NCI-H345 treated with DMSO at 0.1 percent for 48 hours (cell line): ENCODE measurements around the gene POTEF.
"Not testable (repeated sequence)": the region's sequence is repeated elsewhere in the genome, so short reads cannot be mapped to it uniquely, and the experiment has no call there.

Experiments
- DNase-seq: peaks from one replicate; lab custom pipeline; 2025; ENCODE audit not compliant: unreplicated experiment; lab: John Stamatoyannopoulos, UW

POTEF gene

GRCh38 chr2:130128464-130128863 lies 558 bp downstream of the POTEF start:
- DNase-seq = not testable (repeated sequence)

DNA sequence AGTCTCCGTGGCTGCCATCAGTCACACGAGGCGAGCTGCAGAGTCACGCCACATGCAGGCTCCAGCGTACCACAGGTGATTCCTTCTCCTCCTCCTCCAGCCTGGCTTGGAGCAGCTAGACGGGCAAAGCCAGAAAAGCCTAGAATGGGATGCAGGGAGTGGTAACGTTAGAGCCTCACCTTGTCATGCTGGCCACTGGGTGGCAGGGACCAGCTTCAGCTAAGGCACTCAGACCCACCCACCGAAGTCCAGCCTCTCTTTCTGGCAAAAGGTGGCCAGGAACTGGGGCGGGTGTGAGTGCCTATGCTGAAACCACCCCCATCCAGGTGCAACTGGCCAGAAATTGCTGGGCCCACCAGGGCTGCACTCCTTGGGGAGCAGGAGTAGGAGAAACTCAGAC lies 1.3 kb downstream of the POTEF start:
- not testable (repeated sequence) for DNase-seq

- DNase-seq = not testable (repeated sequence)
Observed at GRCh38 chr2:130120924-130121323, 8.1 kb downstream of the POTEF start.

GRCh38 chr2:130102597-130103363 lies 26.2 kb downstream of the POTEF start:
- not testable (repeated sequence) for DNase-seq

- not testable (repeated sequence) for DNase-seq
Observed at GRCh38 chr2:130062645-130063044, 66.4 kb downstream of the POTEF start.

GRCh38 chr2:130059982-130060381 lies 69.0 kb downstream of the POTEF start:
- not testable (repeated sequence) for DNase-seq

DNA sequence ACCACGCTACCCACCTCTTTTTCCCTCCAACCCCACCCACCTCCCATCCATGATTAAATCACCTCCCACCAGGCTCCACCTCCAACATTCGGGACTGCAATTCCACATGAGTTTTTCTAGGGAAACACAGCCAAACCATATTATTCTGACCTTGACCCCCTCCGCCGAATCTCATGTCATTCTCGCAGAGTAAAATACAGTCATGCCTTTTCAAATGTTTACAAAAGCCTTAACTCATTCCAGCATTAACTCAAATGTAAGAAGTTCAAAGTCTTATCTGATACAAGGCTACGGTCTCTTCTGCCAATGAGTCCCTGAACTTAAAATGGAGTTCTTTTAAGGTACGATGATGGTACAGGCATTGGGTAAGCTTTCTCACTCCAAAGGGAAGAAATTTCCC lies 72.7 kb downstream of the POTEF start:
- not testable (repeated sequence) for DNase-seq

DNA sequence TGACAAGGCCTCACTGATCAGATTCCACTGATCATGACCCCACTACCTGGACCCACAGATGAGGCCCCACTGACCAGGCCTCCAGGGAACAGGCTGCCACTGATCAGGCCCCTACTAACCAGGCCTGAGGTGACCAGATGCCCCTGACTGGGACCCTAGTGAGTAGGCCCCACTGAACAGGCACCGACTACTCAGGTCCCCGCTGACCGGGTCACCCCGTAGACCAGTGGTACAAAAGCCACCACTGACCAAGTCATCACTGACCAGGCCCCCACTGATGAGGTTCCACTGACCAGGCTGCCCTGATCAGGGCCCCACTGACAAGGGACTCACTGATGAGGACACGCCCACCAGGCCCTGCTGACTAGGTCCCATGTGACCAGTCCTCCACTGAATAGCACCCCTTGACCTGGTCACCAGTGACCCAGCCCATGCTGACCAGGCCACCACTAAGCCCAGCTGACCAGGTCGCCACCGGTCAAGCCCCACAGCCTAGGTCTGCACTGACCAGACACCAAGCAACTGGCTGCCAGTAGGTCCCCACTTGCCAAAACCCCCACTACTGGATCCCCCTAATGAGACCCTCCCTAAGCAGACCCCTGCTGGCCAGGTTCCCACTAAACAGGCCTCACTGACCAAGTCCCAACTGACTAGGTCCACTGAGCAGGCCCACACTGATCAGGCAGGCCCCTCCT lies 75.7 kb downstream of the POTEF start:
- not testable (repeated sequence) for DNase-seq

GRCh38 chr2:130052376-130052775 lies 76.6 kb downstream of the POTEF start:
- not testable (repeated sequence) for DNase-seq

DNA sequence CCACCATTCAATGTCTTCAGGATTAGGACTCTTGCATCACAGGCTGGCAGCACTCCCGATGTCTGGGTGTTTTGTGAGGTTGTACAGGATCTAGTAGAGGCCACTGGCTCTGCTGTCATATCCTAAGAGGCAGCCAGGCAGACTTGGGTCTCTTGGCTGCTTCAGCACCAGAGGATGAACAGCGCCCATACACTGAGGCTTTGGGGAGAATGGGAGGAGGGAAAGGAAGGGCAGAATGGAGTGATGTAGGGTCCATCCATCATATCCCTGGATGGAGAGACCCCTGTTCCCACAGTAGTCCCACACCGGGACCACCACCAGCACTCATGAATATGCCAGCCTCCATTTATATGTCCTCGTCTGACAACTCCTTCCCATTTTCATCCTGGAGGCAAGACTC lies 80.6 kb downstream of the POTEF start:
- DNase-seq = not testable (repeated sequence)

- DNase-seq = not testable (repeated sequence)
Observed at GRCh38 chr2:130038265-130038603, 90.8 kb downstream of the POTEF start.

GRCh38 chr2:130025931-130026330 lies 103.1 kb downstream of the POTEF start:
- DNase-seq = not testable (repeated sequence)
